GM19328 (cell line): ENCODE measurements around the gene SHISAL2A.

Experiments
- ATAC-seq: cut with Tn5 transposase; IDR thresholded peaks from one replicate; pipeline ENCODE4 v1.9.1; 2021; ENCODE audit warnings: mild to moderate bottlenecking, moderate library complexity; ENCODE audit not compliant: unreplicated experiment

The SHISAL2A gene

DNA sequence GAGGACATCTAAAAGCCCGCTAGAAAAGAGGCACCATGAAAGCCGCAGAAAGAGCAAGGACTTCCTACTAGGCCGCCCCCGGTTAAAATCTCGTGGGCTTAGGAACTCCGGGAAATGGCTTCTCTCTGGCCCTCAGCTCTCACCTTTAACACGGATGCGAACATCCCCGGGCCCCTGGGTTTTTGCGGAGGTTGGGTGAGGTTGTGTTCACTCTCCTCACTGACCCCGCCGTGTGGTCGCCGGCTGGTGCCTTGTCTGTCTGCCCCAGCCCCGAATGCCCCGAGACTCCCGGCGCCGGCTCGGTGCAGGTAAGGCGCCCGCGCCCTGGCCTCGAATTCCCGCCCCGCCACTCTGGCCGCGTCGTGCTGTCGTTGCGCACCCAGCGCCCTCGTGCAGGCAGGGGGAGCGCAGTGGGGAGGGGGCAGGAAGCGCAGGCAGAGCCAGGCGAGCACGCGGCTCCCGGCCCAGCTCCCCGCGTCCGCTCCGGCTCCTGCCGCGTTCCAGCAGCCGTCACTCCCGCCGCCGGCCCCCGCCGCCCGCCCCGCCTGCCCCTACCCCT is at the start of gene SHISAL2A:
Gene SHISAL2A, plus strand, starts transcription at position 437 of the 559 bp plus-strand sequence. CDS start 326 bp downstream, outside the sequence.
- ATAC-seq, result no peak

DNA sequence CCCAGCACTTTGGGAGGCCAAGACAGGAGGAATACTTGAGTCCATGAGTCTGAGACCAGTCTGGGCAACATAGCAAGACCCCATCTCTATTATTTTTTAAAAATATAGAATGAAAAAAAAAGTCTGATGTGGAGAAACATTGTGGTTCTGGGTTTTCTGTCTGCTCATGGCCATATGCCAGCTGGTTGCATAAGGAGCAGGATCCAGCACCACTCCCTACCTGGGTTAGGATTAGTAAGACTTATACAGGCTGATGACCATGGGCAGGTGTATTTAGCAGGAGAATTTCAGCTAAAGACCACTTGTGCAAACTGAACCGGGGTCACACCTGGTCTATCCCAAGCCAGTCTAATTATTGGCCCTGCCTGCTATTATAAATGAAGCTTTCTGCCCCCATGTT is 47.5 kb upstream of the SHISAL2A start:
- no peak for ATAC-seq

DNA sequence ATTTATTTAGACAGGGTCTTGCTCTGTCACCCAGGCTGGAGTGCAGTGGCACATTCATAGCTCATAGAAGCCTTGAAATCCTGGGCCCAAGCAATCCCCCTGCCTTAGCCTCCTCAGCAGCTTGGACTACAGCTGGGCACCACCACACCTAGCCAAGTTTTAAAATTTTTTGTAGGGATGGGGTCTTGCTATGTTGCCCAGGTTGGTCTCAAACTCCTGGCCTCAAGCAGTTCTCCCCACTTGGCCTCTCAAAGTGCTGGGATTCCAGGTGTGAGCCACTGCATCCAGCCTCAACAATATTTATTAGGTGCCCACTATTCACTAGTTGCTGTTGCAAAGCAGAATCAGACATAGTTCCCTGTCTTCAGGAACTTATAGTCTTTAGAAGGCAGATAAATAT is 44.9 kb upstream of the SHISAL2A start:
- ATAC-seq, result no peak

DNA sequence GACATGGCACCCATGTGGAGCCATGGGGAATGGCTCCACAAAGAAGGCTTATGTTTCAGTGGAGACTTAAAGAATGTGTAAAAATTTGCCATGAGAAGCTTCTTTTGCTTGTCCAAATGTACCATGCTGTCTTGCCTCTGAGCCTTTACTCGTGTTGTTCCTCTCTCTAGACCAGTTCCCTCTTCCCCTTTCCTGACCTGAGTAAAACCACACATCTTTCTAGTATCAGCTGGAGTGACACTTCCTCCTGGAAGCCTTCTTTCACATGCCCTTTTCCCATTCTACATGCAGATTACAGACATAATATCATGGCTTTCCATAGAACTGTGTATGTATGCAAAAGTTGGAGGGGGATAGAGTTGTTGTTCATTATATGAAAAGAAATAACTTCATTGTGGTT is 44.4 kb upstream of the SHISAL2A start:
- ATAC-seq, result no peak

GRCh38 chr1:52590266-52590665 is 42.7 kb upstream of the SHISAL2A start:
- no peak for ATAC-seq

- no peak for ATAC-seq
Measured at GRCh38 chr1:52592637-52593323, 40.2 kb upstream of the SHISAL2A start.

DNA sequence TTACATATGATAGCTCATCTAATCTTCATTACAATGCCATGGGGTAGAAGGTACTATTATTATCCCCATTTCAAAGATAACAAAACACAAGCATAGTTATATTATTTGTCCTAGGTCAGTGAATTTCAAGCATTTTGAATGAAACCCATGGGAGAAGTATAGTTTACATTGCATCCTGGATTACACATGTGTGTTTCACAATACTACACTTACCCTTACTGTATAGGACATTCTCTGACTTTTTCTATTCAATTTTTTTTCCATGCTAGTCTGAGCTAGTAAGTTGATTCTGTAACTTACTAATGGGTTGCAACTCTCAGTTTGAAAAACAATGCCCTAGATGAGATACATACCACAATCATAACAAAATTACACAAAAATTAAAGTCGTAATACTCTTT is 39.5 kb upstream of the SHISAL2A start:
- no peak for ATAC-seq

GRCh38 chr1:52595061-52595460 is 37.9 kb upstream of the SHISAL2A start:
- ATAC-seq, result no peak

DNA sequence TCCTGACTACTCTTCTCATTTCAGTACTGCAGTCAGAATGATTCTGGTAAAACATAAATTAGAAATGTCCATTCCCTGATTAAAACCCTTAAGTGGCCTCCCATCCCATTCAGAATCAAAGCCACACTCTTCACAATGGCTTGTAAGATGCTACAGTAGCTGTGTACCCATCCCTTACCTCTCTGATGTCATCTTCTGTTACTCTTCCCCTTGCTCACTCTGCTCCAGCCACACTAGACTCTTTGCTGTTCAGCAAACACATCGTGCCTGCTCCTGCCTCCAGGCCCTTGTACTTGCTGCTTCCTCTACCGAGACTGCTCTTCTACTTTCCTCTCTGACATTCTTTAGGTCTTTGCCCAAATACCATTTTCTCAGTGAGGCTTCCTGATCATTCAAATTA is 35.1 kb upstream of the SHISAL2A start:
- no peak for ATAC-seq

DNA sequence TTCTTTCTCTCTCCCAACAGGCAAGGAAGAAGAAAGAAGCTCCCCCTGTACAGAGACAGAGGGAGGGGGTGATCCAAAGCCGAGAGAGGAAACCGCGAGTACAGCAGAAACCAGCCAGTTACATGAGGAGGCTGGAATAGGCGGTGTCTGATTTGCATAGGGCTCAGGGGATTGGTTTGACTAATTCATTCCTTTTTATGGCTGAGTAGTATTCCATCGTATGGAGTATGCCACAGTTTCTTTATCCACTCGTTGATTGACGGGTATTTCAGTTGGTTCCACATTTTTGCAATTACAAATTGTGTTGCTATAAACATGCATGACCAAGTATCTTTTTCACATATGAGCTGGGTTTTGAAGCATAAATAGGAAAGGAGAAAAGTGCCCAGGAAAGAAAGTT is 34.2 kb upstream of the SHISAL2A start:
- ATAC-seq, result no peak

DNA sequence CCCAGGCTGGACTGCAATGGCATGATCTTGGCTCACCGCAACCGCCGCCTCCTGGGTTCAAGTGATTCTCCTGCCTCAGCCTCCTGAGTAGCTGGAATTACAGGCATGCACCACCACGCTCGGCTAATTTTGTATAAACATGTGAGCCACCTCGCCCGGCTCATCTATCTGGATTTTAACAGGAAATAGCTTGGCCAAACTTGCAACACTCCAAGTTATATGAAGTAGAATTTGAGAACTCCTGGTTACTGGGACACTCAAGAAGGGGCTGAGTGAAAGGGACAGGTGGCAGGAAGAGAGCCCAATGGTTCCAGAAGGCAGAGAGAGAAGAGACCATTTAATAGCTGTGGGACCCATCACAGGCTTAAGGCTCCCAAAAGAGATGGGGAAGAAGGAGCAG is 33.7 kb upstream of the SHISAL2A start:
- no peak for ATAC-seq

DNA sequence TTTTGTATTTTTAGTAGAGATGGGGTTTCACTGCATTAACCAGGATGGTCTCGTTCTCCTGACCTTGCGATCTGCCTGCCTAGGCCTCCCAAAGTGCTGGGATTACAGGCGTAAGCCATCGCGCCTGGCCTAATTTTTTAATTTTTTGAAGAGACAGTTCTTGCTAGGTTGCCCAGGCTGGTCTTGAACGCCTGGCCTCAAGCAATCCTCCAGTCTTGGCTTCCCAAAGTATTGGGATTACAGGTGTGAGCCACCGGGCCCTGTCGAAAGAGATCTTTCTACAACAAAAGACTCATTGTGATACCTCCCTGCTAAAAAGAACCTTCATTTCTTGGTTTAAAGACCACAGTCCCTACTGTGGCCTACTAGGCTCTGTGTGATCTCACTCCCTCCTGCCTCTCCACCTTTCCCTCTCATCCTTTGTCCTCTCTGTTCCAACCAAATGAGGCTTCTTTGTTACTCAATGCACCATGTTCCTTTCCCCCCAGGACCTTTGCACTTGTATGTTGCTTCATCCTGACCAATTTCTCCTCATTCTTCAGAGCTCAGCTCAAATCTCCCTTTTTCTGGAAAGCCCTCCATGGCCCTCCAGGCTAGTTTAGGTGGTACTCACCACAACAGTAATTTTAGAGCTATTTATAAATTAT is 32.3 kb upstream of the SHISAL2A start:
- ATAC-seq, result no peak

GRCh38 chr1:52601519-52601918 is 31.4 kb upstream of the SHISAL2A start:
- ATAC-seq, result no peak

DNA sequence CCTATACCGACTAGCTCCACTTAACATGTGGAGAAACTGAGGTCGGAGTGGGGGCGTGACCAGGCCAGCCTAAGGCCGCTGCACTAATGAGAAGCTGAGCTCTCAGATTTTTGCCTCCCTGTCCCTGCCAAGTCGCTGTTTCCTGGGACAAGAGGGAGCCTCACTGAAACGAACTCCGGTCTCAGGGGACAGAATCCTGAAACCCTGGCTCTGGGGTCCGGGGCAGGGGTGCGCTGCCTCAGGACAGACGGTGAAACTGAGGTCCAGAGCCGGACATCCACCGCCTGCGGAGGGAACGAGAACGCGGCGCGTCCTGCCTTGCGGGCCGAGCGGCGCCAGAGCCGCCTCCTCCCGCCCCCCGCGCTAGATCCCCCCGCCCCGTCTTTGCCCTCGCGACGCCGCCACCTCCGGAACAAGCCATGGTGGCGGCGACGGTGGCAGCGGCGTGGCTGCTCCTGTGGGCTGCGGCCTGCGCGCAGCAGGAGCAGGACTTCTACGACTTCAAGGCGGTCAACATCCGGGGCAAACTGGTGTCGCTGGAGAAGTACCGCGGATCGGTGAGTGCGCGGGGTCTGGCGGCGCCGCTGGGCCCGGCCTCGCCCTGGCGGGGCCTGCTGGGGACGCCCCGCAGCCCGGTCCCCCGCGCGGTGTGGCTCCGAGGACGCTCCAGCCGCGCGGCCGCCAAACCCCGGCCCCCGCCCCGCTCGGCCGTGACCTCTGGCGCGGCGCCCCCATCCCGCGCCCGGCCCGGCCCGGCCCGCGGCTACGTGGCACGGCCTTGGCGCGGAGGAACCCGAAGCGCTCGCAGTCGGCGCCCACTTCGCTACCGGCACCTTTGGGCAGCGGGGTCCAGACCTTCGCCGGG is 30.7 kb upstream of the SHISAL2A start, which contains the start of gene GPX7:
Gene GPX7, plus strand, starts transcription at position 381 of the 865 bp plus-strand sequence. Its CDS starts 39 bp downstream, at position 420.
- no peak for ATAC-seq

DNA sequence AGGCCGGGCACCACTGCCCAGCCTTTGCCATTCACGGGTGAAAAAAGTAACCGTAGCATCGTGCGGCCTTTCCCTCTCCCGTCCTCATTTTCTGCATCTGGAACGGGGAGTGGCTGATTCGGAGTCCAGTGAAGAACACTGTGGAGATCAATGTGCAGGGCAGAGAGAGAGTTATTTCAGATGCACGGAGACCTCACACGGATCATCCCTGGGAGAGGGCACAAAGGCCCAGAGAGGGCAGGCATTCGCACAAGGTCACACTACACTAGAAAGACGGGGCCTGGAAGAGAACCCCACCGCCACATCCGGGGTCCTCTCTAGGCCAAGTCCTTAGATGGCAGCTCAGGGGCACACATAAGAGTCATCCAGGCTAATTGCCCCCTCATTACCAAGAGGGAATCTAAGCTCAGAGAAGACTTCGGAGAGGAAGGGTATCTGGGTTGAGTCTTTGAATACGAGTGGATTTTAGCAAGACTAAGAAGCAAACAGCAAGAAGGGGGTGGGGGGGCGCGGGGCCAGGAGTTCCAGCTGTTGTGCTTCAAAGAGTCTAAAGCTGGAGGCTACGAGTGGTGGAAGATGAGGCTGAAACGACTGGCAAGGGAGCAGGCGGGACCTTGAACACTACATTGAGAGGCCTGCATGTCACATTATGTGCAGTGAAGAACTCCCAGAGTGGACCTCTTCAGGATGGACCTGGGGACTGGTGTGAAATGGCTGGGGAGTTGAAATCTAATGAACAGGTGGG is 29.9 kb upstream of the SHISAL2A start:
- no peak for ATAC-seq

- no peak for ATAC-seq
Measured at GRCh38 chr1:52603630-52604029, 29.3 kb upstream of the SHISAL2A start.

GRCh38 chr1:52604063-52604770 is 28.8 kb upstream of the SHISAL2A start:
- ATAC-seq, result no peak

DNA sequence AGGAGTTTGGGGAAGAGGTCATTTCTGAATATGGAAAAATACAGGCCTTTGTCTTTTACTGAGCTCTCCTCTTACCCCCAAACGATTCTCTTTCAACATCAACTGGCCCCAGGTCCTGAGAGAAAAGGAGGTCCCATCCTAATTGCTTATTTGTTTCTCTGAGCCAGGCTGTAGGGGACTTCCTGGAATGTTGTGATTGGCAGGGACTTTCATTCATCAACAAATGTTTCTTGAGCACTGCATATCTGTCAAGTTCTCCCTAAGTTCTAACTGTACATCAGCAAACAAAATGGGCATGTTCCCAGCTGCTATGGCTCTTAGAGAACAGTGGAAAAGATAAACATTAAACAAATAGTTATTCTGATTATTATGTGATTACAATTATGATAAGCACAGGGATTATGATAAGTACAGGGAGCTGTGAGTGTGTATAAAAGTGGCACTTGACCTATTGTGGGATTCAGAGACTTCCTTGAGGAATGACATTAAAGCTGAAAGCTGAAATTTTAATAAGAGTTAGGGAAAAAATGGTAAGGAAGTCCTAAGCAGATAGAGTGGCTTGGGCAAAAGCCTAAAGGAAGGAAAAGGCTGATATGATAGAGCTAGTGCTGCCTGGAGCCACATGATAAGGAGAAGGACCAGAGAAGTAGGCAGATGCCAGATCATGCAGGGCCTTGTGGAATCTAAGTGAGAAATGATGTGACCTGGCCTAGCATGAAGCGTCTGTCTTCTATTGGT is 19.2 kb upstream of the SHISAL2A start:
- ATAC-seq, result no peak

- no peak for ATAC-seq
Measured at GRCh38 chr1:52614671-52615070, 18.3 kb upstream of the SHISAL2A start.
